VCaP (cell line): ENCODE data around the gene CPNE4.
A peak's percentile ranks its signal among the peaks of the same experiment; 100 is the strongest.

Experiments used
- H3K27ac ChIP-seq: fragments of 450-650 bp; 2 replicates; pipeline ENCODE4 v1.5.1; 2017
- TF ChIP-seq, protein P1 (sequence below): fragments of 450-650 bp; conservative IDR thresholded peaks from 2 replicates; pipeline ENCODE4 v1.5.1; 2017; ENCODE audit warnings: mild to moderate bottlenecking, moderate library complexity

The CPNE4 gene

DNA sequence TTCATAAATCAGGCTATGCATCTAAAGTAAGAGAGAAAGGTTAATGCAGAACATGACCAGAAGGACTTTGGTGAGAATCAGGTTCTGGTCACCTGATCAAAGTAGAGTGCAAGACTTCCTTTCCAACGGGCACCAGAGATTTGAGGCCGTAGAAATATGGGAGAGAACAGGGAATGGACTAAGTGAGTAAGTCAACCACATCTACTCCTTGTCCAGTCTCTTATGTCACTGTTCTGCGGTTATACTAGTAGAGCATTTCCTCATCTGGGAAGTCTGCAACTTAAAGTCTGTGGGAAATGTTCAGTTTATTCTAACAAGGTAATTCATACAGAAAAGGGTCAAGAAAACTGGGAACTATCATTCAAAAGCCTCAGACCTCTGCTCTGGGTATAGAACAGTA lies 232.8 kb downstream of the CPNE4 start:
- TF ChIP-seq, protein P1, sequence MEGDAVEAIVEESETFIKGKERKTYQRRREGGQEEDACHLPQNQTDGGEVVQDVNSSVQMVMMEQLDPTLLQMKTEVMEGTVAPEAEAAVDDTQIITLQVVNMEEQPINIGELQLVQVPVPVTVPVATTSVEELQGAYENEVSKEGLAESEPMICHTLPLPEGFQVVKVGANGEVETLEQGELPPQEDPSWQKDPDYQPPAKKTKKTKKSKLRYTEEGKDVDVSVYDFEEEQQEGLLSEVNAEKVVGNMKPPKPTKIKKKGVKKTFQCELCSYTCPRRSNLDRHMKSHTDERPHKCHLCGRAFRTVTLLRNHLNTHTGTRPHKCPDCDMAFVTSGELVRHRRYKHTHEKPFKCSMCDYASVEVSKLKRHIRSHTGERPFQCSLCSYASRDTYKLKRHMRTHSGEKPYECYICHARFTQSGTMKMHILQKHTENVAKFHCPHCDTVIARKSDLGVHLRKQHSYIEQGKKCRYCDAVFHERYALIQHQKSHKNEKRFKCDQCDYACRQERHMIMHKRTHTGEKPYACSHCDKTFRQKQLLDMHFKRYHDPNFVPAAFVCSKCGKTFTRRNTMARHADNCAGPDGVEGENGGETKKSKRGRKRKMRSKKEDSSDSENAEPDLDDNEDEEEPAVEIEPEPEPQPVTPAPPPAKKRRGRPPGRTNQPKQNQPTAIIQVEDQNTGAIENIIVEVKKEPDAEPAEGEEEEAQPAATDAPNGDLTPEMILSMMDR: no peak
- no peak overlapping the region for H3K27ac ChIP-seq

DNA sequence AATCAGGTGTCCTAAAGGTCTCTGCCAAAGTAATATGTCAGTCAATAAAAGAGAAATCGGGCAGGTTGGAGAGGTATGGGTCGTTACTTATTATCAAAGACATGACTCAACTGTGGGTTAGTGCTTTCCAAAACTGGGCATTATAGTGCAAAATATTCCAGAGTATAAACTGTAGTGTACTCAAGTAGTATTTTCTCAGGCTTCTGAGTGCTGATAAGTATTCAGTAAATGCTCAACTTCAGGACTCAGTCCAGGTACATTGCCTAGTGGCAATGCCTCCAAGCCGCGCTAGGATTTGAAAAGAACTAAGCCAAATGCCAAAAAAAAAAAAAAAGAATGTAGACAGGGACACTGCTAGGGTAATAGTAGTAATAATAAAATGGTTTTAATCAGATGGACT lies 233.2 kb downstream of the CPNE4 start:
- TF ChIP-seq, protein P1: no peak
- H3K27ac ChIP-seq: no peak overlapping the region

DNA sequence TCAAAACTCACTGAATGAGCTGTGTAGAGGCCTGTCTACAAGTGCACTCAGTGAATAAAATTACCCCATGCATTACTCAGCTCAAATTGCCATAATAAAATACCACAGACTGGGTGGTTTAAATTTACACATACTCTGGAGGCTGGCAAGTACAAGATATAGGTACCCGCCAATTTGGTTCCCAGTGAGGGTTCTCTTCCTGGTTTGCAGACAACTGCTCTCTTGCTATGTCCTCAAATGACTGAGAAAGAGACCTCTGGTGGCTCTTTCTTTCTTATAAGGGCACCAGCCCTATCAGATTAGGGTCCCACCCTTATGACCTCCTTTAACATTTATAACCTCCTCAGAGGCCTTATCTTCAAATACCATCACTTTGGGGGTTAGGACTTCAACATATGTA lies 237.0 kb downstream of the CPNE4 start:
- TF ChIP-seq, protein P1: no peak
- no peak overlapping the region for H3K27ac ChIP-seq

DNA sequence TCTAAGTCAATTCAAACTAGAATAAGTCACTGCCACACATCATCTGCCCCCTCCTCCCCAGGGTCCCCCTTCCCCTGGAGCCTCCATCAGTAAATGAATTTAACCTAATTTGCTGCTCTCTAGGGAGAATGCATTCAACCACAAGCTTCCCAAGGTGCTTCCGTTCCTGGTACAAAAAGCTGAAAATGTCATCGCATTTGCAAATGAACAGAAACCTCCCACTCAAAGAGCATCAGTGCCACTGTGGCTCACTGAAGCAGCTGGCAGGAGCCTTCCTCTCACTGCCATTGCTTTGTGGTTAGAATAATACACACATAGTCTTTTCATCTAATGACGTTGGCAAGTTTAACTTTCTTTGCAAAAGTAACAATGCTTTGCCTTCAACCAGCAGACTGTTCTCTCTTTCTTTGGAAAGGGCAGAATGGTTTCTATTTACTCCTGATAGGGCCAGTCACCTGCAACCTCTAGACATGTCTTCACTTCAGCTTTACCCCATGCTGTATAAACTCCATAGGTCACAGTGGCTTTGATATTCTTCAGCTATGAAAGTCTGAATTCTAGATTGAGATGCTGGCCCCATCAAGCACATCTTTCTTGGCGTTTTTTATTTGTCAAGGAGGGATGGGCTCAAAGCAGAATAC lies 238.1 kb downstream of the CPNE4 start:
- TF ChIP-seq, protein P1: no peak
- no peak overlapping the region for H3K27ac ChIP-seq

DNA sequence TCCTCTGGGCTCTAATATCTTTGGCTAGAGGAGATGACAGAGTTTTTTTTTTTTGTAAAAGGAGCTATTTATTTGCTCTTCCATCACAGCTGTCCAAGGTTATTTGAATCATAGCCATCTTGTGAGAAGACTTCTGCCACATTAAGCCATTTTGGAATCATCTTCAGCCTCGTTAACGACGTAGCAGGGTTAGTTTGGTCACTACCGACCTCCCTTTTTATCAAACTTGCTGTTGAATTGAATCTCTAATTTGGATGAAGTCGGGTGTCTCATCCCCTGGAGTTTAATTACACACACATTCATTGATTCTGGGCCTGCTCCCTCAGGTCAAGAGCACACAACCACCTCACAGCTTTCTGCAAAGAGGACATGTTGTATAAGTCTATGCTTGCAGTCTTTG lies 238.7 kb downstream of the CPNE4 start:
- TF ChIP-seq, protein P1: no peak
- H3K27ac ChIP-seq: no peak overlapping the region

DNA sequence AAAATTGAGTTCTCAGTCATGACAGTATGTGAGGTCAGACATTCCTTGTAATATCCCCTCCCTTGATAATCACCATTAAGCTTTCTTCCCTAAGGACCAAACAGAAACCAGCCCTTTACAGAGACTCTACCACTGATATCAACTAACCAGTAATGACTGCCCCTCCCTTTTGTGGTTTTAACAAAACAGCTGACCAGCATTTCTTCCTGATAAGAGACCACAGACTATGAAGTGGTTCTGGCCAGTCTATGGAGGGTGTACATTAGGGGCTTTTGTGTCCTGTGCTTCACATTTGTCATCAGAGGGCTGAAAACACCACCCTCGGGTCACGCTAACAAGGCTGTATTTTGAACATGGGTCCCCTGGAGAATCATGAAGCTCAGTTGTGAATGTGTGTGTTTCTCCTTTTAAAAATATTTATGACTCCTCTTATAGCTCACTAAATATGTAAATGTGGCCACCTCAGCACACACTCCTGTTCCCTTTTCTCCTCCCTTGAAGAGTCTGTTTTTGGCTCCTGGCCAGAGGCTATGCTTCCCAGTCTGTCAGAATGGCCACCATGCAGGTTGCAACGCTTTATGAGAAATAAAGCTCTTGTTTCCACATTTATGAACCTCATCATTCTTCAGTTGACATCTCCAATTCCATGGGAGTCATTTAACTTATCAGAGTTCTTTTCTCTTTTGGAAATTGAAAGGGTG lies 239.3 kb downstream of the CPNE4 start:
- H3K27ac ChIP-seq: no peak overlapping the region

DNA sequence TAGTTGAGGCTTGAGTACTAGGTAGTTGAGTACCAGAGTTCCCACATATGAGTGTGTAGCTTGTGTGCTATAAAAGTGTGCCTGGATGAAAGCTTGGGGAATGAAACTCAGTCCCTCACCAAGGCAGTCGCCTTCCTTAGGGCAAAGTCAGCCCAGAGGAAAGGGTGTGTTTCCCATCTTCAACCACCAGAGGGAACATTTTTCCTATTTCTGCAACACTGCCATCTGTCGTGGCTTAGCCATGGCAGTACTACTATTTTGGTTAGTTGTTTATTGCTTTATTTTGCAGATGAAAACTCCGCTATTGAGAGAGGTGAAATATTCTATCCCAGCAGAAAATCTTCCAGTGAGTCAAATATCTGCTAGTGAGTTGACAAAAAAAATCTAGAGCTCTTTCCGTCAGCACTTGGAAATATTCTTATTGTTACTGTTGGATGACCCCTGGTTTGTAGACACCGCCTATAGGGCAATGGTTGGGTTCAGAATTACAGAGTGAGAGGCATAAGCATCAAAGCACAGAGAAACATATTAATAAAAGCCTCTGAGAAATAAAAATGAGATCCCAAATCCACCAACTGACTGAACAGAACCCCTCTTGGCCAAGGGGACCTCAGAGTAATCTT lies 239.9 kb downstream of the CPNE4 start:
- TF ChIP-seq, protein P1: peak; percentile 85
- H3K27ac ChIP-seq: no peak overlapping the region

More for the DNA sequence above, 239.3 kb downstream of the CPNE4 start:
- TF ChIP-seq, protein P1: no peak
